T-helper 2 cell treated with Interferon-gamma antibody and Interleukin-4, amounts not matched to agents 100 ng/mL and 5 ng/mL, for 36 hours (primary cell): ENCODE measurements around the gene FXN. TPM values are rescaled to one million over a fixed set of nuclear protein-coding genes. Genes with fewer than 3 reads are reported as not detected.

Experiments used
- intact Hi-C: fragments of 100-400 bp; cut with micrococcal nuclease; formaldehyde crosslinking; loops from one replicate; pipeline ENCODE4 v1.15.1; 2023
- total RNA-seq: library from RNA; stranded (reverse); gene quantifications from 2 replicates; pipeline ENCODE4 v1.2.3, GENCODE V29; 2022

The FXN gene
- total RNA-seq, 1 donor from 2014 or later = 37.8 TPM

- intact Hi-C loops = no loop called here
Measured at GRCh38 chr9:69062195-69062594, 26.6 kb downstream of the FXN start.

GRCh38 chr9:69063839-69064238, 28.3 kb downstream of the FXN start:
- intact Hi-C loops = no loop called here

- intact Hi-C loops = no loop called here
Measured at GRCh38 chr9:69065660-69066059, 30.1 kb downstream of the FXN start.

- intact Hi-C loops = no loop called here
Measured at GRCh38 chr9:69066955-69067354, 31.4 kb downstream of the FXN start.

GRCh38 chr9:69070201-69070600, 34.6 kb downstream of the FXN start:
- intact Hi-C loops = no loop called here

GRCh38 chr9:69071059-69071458, 35.5 kb downstream of the FXN start:
- intact Hi-C loops = no loop called here

- intact Hi-C loops = no loop called here
Measured at GRCh38 chr9:69073103-69073502, 37.6 kb downstream of the FXN start.

GRCh38 chr9:69074801-69075200, 39.2 kb downstream of the FXN start:
- intact Hi-C loops = no loop called here

GRCh38 chr9:69076550-69076949, 41.0 kb downstream of the FXN start:
- intact Hi-C loops = no loop called here

GRCh38 chr9:69078069-69078468, 42.5 kb downstream of the FXN start:
- intact Hi-C loops = no loop called here

GRCh38 chr9:69078581-69078980, 43.0 kb downstream of the FXN start:
- intact Hi-C loops = no loop called here

GRCh38 chr9:69079186-69079585, 43.6 kb downstream of the FXN start:
- intact Hi-C loops = no loop called here

GRCh38 chr9:69081261-69081660, 45.7 kb downstream of the FXN start:
- intact Hi-C loops = no loop called here

- intact Hi-C loops = no loop called here
Measured at GRCh38 chr9:69083321-69083720, 47.8 kb downstream of the FXN start.

- intact Hi-C loops = no loop called here
Measured at GRCh38 chr9:69085569-69086283, 50.2 kb downstream of the FXN start.

- intact Hi-C loops = no loop called here
Measured at GRCh38 chr9:69086312-69086711, 50.8 kb downstream of the FXN start.

- intact Hi-C loops = no loop called here
Measured at GRCh38 chr9:69086769-69087168, 51.2 kb downstream of the FXN start.

- intact Hi-C loops = no loop called here
Measured at GRCh38 chr9:69089082-69089481, 53.5 kb downstream of the FXN start.

GRCh38 chr9:69089491-69089890, 53.9 kb downstream of the FXN start:
- intact Hi-C loops = no loop called here

GRCh38 chr9:69090140-69090750, 54.7 kb downstream of the FXN start:
- intact Hi-C loops = no loop called here

- intact Hi-C loops = no loop called here
Measured at GRCh38 chr9:69090946-69091345, 55.4 kb downstream of the FXN start.

GRCh38 chr9:69093471-69094103, 58.0 kb downstream of the FXN start:
- intact Hi-C loops = no loop called here
